Ishikawa (cell line): ENCODE results near the gene CORO1C.

ENCODE experiments used
- CEBPB ChIP-seq: IDR thresholded peaks from 2 replicates; pipeline ENCODE4 v1.6.1; 2012
- CREB1 ChIP-seq: IDR thresholded peaks from 2 replicates; pipeline ENCODE4 v1.6.1; 2012; ENCODE audit warnings: low read depth
- EGR1 ChIP-seq: IDR thresholded peaks from 2 replicates; pipeline ENCODE4 v1.6.1; 2012
- EP300 ChIP-seq: IDR thresholded peaks from 2 replicates; pipeline ENCODE4 v1.6.1; 2012; ENCODE audit warnings: borderline replicate concordance
- FOXM1 ChIP-seq: IDR thresholded peaks from 2 replicates; pipeline ENCODE4 v1.6.1; 2012; ENCODE audit warnings: low read depth, borderline replicate concordance
- RAD21 ChIP-seq: IDR thresholded peaks from 2 replicates; pipeline ENCODE4 v1.6.1; 2012; ENCODE audit warnings: low read depth
- REST ChIP-seq: IDR thresholded peaks from 2 replicates; pipeline ENCODE4 v1.6.1; 2012; ENCODE audit warnings: low read depth, mild to moderate bottlenecking
- TEAD4 ChIP-seq: IDR thresholded peaks from 2 replicates; pipeline ENCODE4 v1.6.1; 2012
- YY1 ChIP-seq: IDR thresholded peaks from 2 replicates; pipeline ENCODE4 v1.6.1; 2012; ENCODE audit warnings: low read depth
- TF ChIP-seq, protein P1 (sequence below): IDR thresholded peaks from 2 replicates; pipeline ENCODE4 v1.6.1; 2012

DNA sequence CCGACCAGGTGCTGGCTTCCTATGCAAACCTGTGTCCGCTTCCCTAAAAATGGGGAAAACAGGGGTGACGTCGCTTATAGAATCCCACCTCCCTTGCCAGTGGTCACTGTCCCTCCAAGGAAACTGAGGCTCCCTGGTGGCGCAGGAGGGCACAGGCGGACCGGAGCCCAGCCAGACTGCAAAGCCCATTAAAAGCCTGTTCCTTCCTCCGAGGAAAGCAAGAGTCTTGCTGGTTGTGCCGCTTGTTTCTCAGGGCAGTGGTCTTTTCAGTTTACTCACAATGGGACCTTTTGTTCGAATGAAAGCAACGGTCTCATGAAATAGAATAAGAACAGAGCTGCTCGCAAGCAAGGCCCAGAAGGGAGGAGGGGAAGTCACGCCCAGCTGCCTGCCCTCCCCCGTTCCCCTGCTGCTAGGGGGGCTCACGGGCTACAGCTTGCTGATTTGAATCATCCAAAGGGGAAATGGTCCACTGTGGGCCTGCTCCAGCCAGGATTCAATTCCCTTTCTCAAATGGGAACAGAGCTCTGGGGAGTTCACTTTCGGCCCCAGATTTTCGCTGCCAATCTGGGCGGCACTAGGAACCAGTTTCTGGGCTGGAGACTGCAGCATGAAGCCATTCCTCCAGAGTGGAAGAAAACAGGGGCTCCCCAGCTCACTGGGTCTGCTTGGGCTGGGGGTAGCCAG is 93.0 kb downstream of the CORO1C start:
- TF ChIP-seq EP300 (no peak), RAD21 (no peak), FOXM1 (no peak), REST (no peak), YY1 (no peak), CEBPB (no peak), CREB1 (no peak), EGR1 (no peak), TEAD4 (no peak)
- TF ChIP-seq, protein P1, sequence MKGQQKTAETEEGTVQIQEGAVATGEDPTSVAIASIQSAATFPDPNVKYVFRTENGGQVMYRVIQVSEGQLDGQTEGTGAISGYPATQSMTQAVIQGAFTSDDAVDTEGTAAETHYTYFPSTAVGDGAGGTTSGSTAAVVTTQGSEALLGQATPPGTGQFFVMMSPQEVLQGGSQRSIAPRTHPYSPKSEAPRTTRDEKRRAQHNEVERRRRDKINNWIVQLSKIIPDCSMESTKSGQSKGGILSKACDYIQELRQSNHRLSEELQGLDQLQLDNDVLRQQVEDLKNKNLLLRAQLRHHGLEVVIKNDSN = no peak
